Ishikawa (cell line): Measurements from ENCODE around the gene RYR2.

Experiments used
- CEBPB ChIP-seq: IDR thresholded peaks from 2 replicates; pipeline ENCODE4 v1.6.1; 2012
- CREB1 ChIP-seq: IDR thresholded peaks from 2 replicates; pipeline ENCODE4 v1.6.1; 2012; ENCODE audit warnings: low read depth
- EGR1 ChIP-seq: IDR thresholded peaks from 2 replicates; pipeline ENCODE4 v1.6.1; 2012
- EP300 ChIP-seq: IDR thresholded peaks from 2 replicates; pipeline ENCODE4 v1.6.1; 2012; ENCODE audit warnings: borderline replicate concordance
- FOXM1 ChIP-seq: IDR thresholded peaks from 2 replicates; pipeline ENCODE4 v1.6.1; 2012; ENCODE audit warnings: low read depth, borderline replicate concordance
- MAX ChIP-seq: IDR thresholded peaks from 2 replicates; pipeline ENCODE4 v1.6.1; 2012
- NFIC ChIP-seq: IDR thresholded peaks from 2 replicates; pipeline ENCODE4 v1.6.1; 2012
- RAD21 ChIP-seq: IDR thresholded peaks from 2 replicates; pipeline ENCODE4 v1.6.1; 2012; ENCODE audit warnings: low read depth
- REST ChIP-seq: IDR thresholded peaks from 2 replicates; pipeline ENCODE4 v1.6.1; 2012; ENCODE audit warnings: low read depth, mild to moderate bottlenecking
- TAF1 ChIP-seq: IDR thresholded peaks from 2 replicates; pipeline ENCODE4 v1.6.1; 2012; ENCODE audit warnings: low read depth, mild to moderate bottlenecking
- TCF12 ChIP-seq: IDR thresholded peaks from 2 replicates; pipeline ENCODE4 v1.6.1; 2012; ENCODE audit warnings: low read depth
- TEAD4 ChIP-seq: IDR thresholded peaks from 2 replicates; pipeline ENCODE4 v1.6.1; 2012
- USF1 ChIP-seq: IDR thresholded peaks from 2 replicates; pipeline ENCODE4 v1.6.1; 2012
- YY1 ChIP-seq: IDR thresholded peaks from 2 replicates; pipeline ENCODE4 v1.6.1; 2012; ENCODE audit warnings: low read depth
- ZBTB7A ChIP-seq: IDR thresholded peaks from 2 replicates; pipeline ENCODE4 v1.6.1; 2012; ENCODE audit warnings: low read depth

Gene RYR2

GRCh38 chr1:237093691-237094090, 51.7 kb downstream of the RYR2 start:
- no peak for TF ChIP-seq EGR1
- TF ChIP-seq MAX: no peak
- no peak for TF ChIP-seq YY1
- no peak for TF ChIP-seq RAD21
- TF ChIP-seq ZBTB7A: no peak
- TF ChIP-seq CREB1: no peak
- TF ChIP-seq TEAD4: no peak
- TF ChIP-seq TCF12: no peak
- TF ChIP-seq REST: no peak
- TF ChIP-seq FOXM1: no peak
- no peak for TF ChIP-seq USF1
- TF ChIP-seq TAF1: no peak
- no peak for TF ChIP-seq EP300
- no peak for TF ChIP-seq NFIC
- TF ChIP-seq CEBPB: no peak

GRCh38 chr1:237098541-237098940, 56.6 kb downstream of the RYR2 start:
- TF ChIP-seq ZBTB7A (no peak), EP300 (no peak)

GRCh38 chr1:237103021-237103420, 61.0 kb downstream of the RYR2 start:
- TF ChIP-seq CREB1 (no peak), ZBTB7A (no peak), RAD21 (no peak), MAX (no peak), YY1 (no peak), REST (no peak), NFIC (no peak), TCF12 (no peak), EGR1 (no peak), USF1 (no peak), EP300 (no peak), TEAD4 (no peak)

GRCh38 chr1:237104096-237104495, 62.1 kb downstream of the RYR2 start:
- TF ChIP-seq REST (no peak), FOXM1 (no peak), CREB1 (no peak), YY1 (no peak), EGR1 (no peak), NFIC (no peak), CEBPB (no peak)

- TF ChIP-seq EGR1 (no peak), RAD21 (no peak), TCF12 (no peak), TEAD4 (no peak), CREB1 (no peak), USF1 (no peak), CEBPB (no peak), YY1 (no peak), TAF1 (no peak), MAX (no peak), EP300 (no peak), REST (no peak), NFIC (no peak), FOXM1 (no peak), ZBTB7A (no peak)
Measured at GRCh38 chr1:237105826-237106225, 63.8 kb downstream of the RYR2 start.
